Activated naive CD4-positive, alpha-beta T cell (primary cell): ENCODE measurements around the gene PACSIN2.

Experiments used
- DNase-seq, 4 experiments: peaks; one replicate each; lab custom pipeline; 2025; lab: John Stamatoyannopoulos, UW

The PACSIN2 gene

DNA sequence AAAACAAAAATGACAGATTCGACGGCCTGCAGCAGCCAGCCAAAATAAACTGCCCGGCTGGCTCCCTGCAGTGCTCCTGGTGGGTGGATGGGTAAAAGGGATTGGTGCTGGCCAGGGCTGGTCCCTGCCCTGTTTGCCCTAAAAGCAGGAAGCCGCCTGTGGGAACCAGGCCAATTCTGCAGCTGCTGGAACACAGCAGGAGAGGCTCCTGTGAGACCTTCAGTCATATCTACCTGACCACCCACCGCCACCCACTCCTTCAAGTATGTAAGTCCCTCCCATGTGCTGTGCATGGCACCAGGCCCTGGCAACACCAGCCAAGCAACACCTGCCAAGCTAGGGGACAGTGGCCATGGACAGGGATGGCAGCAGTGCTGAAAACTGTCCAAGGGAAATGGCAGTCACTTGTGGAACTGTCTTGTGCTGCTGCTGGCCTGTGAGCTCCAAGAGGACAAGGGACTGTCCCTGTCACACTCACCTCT lies 109.2 kb downstream of the PACSIN2 start:
- no peak for DNase-seq

GRCh38 chr22:42905217-42905616 lies 109.7 kb downstream of the PACSIN2 start:
- DNase-seq: no peak

DNA sequence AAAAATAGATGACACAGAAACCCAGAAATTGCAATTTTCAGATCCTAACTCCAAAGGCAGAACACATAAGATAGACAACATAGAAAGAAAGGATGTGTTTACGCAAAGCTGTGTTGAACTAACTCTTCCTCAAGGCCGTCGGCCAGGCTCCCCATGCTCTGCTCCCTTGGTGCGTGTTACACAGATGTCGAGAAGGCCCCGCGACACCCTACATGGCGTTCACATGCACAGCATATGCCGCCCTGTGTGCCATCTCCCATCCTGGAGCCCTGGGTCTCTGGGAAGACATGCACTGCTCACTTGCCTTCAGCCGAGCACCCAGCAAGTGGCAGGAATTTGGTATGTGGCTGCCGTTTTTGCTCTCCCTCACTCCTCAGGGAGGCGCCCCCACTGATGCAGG lies 110.9 kb downstream of the PACSIN2 start:
- DNase-seq: no peak

- no peak for DNase-seq
These were observed 112.0 kb downstream of the PACSIN2 start for GRCh38 chr22:42902875-42903510.

- DNase-seq: no peak
These were observed 113.0 kb downstream of the PACSIN2 start for GRCh38 chr22:42901790-42902508.

- no peak for DNase-seq
These were observed 117.0 kb downstream of the PACSIN2 start for GRCh38 chr22:42897960-42898359.

DNA sequence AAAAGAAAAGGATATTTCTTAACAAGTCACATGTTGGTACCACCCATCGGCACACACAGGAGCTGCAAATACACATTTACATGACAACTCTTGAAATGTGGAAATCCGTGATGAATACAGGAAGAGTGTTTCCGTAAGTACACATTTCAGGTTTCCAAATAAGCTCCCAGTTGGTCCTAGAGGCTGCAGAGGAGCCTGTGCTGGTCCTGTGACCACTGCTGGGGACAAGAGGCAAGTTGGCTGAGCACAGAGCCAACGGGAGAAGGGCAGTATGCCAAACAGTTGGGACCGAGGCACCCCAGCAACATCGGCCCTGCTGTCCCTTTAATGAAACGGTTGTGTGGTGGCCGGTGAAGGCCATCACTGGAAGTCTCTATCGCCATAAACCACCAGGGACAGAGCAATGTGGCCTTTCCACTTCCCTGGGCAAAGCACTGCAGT lies 119.4 kb downstream of the PACSIN2 start:
- no peak for DNase-seq

DNA sequence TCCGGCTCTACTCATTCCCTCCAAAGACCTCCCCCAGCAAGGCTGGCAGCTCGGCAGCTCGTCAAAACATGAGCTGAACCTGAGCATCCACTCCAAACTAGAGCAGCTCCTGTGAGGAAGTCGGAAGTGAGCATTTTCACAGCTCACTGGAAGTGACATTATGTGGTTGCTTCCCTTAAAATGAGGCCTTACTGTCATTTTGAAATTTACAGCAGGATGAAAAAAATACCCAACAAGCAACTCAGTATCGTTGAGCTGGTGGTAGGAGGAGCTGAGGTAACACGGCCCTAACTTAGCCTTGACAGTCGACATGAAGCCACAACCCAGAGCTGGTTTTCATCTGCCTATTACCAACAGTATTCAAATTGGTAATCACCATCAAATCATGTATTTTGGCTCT lies 119.9 kb downstream of the PACSIN2 start:
- DNase-seq: no peak

DNA sequence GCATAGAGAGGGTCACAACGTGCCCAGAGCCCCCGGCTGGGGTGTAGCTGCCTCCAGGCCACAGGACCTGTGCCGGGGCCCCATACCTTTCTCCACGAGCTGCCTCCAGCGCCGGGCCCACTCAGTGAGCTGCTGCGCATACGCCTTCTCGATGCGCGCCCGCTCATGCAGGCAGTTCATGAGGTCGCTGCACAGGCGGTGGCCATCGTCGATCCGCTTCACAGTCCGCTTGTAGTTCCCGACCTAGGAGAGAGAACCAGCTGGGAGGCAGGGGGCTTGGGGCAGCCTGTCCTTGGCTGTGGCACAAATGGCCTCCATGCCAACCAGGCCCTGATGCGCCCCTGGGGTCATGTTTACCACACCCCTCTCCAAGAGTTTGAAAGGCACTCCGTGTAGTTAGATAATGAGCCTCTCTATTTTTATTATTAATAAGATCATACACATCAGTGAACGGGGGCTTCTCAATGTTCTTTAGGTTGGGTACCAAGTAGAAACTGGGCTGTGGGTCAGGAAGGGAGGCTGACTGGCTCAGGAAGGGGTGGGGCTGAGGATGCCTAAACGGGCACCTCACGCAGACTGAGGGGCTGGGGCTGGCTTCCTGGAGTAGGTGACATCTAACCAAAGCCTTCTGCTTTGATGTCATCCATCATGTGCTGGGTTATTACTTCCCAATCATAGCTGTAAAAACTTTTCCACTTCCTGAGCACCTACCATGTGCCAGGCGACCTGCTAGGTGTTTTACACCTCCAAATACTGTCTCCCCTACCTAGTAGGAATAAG lies 121.4 kb downstream of the PACSIN2 start:
- DNase-seq: no peak

- DNase-seq: no peak
These were observed 122.2 kb downstream of the PACSIN2 start for GRCh38 chr22:42892571-42893316.

DNA sequence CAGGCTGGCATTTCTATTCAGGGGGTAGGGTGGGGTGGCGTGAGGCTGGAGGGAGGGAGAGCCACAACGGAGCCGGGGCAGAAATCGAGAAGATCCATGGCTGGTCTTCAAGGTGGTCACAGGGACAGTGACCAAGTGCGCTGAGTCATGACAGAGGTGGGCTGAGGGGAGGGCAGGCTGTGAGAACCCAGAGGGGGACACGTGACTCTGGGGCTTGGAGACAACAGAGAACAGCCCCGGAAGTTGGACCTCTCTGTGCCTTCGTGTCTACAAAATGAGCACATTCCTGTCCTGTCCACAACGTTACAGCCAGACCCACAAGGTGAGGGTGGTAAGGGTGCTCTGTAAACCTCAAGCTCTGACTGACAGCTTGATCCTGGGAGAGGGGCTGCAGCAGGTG lies 122.8 kb downstream of the PACSIN2 start:
- DNase-seq: no peak

DNA sequence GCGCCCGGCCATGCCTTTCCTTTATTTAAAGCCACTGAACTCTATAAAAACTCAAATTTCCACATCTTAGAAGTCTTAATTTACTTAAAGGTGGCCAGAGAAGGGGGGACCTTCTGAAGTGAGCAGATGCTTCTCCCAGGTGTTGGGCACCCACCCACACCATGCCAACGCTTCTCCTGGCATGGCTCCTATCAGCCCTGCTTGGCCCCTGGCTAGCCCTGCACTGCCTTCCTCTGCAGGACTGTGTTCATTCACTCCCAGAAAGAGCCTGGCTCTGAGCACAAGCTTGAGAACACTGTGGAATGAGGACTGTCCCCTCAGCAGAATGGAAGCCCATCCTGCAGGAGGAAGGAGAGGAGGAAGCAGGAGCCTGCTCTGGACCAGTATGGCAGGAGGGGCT lies 123.3 kb downstream of the PACSIN2 start:
- no peak for DNase-seq

GRCh38 chr22:42891008-42891407 lies 123.9 kb downstream of the PACSIN2 start:
- no peak for DNase-seq

- no peak for DNase-seq
These were observed 125.6 kb downstream of the PACSIN2 start for GRCh38 chr22:42889304-42889703.

DNA sequence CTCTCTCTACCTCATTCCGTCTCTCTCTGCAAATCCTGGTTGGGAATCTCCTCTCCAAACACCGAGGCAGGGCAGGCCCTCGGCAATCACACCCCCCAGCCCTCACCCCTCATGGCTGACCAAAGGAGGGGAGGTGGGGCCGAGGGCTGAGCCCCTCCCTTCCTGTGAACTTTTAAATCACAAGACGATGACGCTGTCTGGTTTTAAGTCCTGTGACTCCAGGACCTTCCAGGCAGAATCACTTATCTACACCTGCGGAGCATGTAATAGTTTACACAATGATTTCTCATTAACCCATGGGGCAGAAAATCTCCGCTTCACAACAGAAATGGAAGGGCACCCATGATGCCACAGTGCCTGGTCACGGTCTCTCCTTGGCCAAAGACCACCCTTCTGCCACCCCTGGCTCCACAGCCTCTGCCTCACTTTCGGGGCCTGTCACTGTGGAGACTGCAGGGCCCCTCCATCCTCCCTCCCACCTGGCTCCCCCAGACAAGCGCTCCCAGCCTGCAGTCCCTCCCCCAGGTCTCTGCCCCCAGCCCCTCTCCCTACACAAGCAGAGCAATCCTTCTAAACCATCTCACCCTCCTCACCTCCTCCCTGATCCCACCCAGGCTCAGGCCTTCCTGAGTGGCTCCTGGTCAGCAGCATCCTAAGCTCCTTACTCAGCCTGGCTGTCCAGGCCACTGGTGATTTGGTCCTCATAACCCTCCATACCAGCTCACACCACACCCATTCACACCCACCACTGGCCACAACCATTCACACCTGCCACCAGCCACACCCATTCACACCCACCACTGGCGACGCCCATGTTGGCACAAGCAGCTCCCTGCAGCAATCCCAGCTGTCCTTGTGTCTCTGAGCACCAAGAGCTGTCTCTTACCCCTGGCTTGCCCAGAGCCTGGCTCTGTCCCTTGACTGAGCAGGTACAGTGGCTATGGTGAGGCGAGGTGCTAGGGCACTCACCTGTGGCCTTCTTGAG lies 127.1 kb downstream of the PACSIN2 start:
- DNase-seq: no peak

GRCh38 chr22:42887120-42887519 lies 127.8 kb downstream of the PACSIN2 start:
- DNase-seq: no peak

DNA sequence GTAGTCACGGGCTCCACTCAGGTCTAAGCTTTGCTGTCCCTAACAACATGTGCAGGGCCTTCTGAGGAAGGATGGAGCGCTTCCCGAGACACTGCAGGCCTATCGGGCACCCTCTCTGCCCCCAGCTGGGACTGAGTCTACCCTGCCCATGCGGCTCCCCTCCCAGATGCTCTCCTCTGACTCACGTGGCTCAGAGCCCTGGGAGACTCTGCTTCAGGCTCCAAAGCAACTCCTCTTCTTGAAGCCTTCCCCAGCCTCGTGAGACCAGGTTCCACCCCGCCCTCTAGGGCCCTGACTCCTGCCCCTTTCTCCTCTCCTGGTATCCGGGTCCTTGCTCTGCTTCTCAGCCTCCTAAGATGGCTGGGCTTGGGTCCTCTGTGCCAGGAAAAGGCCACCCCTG lies 129.5 kb downstream of the PACSIN2 start:
- no peak for DNase-seq

- no peak for DNase-seq
These were observed 130.2 kb downstream of the PACSIN2 start for GRCh38 chr22:42884616-42885375.

- no peak for DNase-seq
These were observed 131.0 kb downstream of the PACSIN2 start for GRCh38 chr22:42883970-42884369.

GRCh38 chr22:42883121-42883520 lies 131.8 kb downstream of the PACSIN2 start:
- DNase-seq: no peak
